Cardiac ventricle fibroblast (primary cell): ENCODE results near the gene COPS2. TPM values are rescaled to one million over a fixed set of nuclear protein-coding genes. Genes with fewer than 3 reads are reported as not detected.

Experiments
- total RNA-seq: library from RNA; depleted of rRNA; stranded (reverse); fragments of >200 nt; gene quantifications from 2 replicates; pipeline ENCODE4 v1.2.3, GENCODE V29; 2015

Gene COPS2
- 78.3 and 80.9 TPM in 2 replicates for total RNA-seq

DNA sequence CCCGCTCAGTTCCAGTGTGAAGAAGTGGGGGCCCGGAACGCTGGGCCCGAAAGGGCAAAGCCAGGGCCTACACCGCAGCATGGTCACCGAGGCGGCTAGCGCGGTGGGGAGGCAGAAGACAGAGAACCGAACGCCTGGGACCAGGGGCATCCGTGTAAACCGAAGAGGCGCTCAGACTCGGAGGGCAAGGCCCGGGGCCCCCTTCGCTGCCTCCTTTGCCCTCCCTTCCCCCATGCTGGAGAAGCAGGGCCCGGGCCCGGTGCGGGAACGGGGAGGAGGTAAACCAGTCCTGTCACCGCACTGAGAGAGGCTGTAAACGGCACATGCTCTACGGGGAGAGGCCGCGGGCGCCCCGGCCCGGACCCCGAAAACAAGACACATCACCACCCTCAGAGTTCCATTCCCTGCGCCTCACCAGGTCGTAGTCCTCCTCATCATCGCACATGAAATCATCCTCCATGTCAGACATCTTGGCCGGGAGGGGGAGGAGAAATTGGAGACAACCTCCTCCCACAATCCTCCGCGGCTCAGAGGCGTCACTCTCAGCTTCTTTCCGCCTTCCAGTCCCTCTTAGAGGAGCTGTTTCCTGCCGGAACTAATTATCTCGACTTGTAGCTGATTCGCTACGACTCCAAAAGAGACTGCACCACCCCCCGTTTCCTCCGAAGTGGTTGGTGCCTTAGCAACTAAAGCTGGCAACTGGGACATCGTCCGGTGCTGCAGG is at the start of gene COPS2:
TSS of gene COPS2 (minus strand) at position 490 of the 724 bp plus-strand sequence. CDS start at position 469, 21 bp downstream.

DNA sequence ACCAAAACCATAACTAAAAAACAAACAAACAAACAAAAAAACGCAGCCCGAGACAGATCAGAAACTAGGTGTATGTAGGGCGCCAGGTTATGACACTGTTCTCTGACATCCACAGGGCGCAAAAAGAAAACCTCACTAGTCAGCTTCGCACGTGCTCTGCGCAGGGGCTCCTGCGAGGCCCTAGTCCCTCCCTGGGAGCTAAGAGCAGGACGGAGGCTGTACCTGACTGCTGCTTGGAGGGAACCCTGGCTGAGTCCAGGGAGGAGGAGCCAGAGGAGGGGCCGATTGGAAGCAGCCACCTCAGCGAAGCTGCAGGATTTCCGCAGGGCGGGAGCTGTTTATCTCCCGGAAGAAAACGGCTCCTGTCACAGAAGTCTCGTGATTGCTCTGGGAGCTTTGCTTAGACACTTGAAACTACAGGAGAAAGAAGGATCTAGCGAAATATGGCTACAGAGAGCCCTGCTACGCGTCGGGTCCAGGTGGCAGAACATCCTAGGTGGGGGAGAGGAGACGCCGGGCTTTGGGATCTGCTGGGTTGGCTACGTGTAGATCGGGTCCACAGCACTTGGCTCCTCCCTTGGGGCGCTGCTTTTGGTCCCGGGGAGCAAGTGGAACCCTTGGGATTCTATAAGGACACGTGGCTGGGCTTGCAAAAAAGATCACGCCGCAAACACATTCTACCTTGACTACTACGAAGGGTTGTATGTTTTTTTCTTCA is 14.6 kb upstream of the COPS2 start, which contains the start of gene GALK2:
TSS of gene GALK2 (plus strand) at position 368 of the 718 bp plus-strand sequence. CDS start at position 444, 76 bp downstream.

Other genes starting within 250 kb of the COPS2 start
- 0.64 and 1.1 TPM in 2 replicates for gene SHC4, start 191.7 kb downstream of the COPS2 start, total RNA-seq
- gene SECISBP2L, start 109.2 kb downstream of the COPS2 start, total RNA-seq = 21.4 and 46.1 TPM in 2 replicates
- gene GALK2, start 14.6 kb upstream of the COPS2 start, total RNA-seq = 19.7 and 27.5 TPM in 2 replicates